A549 treated with GW870086 at 1 μM for 4 hours (cell line): ENCODE data around the gene CIPC. TPM values are rescaled to one million over a fixed set of nuclear protein-coding genes. Genes with fewer than 3 reads are reported as not detected.

ENCODE experiments used
- total RNA-seq: library from RNA; stranded (reverse); fragments of 200-300 nt; extraction: Qiagen RNA extraction; gene quantifications from 5 replicates; pipeline ENCODE4 v1.2.3, GENCODE V29; 2022; ENCODE audit warnings: low read depth

The CIPC gene
- total RNA-seq: 5.5 to 8.6 TPM (median 7.6 TPM) in 5 replicates

GRCh38 chr14:77097700-77098528, at the start of gene CIPC:
Gene CIPC, plus strand, starts transcription at chr14:77098258. Its CDS starts 7,451 bp downstream, at chr14:77105709.

GRCh38 chr14:77141214-77142004, 43.4 kb downstream of the CIPC start, which contains the start of gene ZDHHC22:
Gene ZDHHC22, minus strand, starts transcription at chr14:77141791. Its CDS starts 2,053 bp downstream, at chr14:77139738.

Other genes starting within 250 kb of the CIPC start
- 17.0 to 25.5 TPM (median 24.1 TPM) in 5 replicates for gene IRF2BPL, start 69.5 kb upstream of the CIPC start, total RNA-seq
- 0.18 to 0.35 TPM (median 0.23 TPM) in 5 replicates for gene ZDHHC22, start 43.5 kb downstream of the CIPC start, total RNA-seq
- gene TMEM63C, start 83.5 kb downstream of the CIPC start, total RNA-seq: 1.2 to 1.9 TPM (median 1.8 TPM) in 5 replicates
- gene NGB, start 172.9 kb downstream of the CIPC start, total RNA-seq: not detected in 5 replicates
- gene POMT2, start 222.6 kb downstream of the CIPC start, total RNA-seq: 25.4 to 33.3 TPM (median 29.7 TPM) in 5 replicates
- 29.7 to 35.8 TPM (median 33.5 TPM) in 5 replicates for gene GSTZ1, start 222.8 kb downstream of the CIPC start, total RNA-seq